GM06990 (cell line): ENCODE measurements around the gene ZBTB25.

ENCODE experiments used
- DNase-seq: peaks from one replicate; pipeline ENCODE4 v3.0.0-alpha.2; 2011; ENCODE audit not compliant: insufficient read length; ENCODE audit errors: extremely low read depth
- H3K27me3 ChIP-seq: replicated peaks from 2 replicates; pipeline ENCODE4 v1.6.0; 2011; ENCODE audit warnings: low read length; ENCODE audit not compliant: control insufficient read depth, insufficient read depth
- H3K36me3 ChIP-seq: 2 replicates; pipeline ENCODE4 v1.5.1; 2011; ENCODE audit warnings: low read length; ENCODE audit not compliant: control insufficient read depth, insufficient read depth
- H3K4me3 ChIP-seq: replicated peaks from 2 replicates; pipeline ENCODE4 v1.5.1; 2011; ENCODE audit warnings: low read depth, mild to moderate bottlenecking, control low read depth, low read length
- TF ChIP-seq, protein P1 (sequence below): IDR thresholded peaks from 2 replicates; pipeline ENCODE4 v1.5.1; 2011; ENCODE audit warnings: low read length, control low read depth, mild to moderate bottlenecking, inconsistent platforms; ENCODE audit not compliant: insufficient read depth, poor library complexity, severe bottlenecking

The ZBTB25 gene

DNA sequence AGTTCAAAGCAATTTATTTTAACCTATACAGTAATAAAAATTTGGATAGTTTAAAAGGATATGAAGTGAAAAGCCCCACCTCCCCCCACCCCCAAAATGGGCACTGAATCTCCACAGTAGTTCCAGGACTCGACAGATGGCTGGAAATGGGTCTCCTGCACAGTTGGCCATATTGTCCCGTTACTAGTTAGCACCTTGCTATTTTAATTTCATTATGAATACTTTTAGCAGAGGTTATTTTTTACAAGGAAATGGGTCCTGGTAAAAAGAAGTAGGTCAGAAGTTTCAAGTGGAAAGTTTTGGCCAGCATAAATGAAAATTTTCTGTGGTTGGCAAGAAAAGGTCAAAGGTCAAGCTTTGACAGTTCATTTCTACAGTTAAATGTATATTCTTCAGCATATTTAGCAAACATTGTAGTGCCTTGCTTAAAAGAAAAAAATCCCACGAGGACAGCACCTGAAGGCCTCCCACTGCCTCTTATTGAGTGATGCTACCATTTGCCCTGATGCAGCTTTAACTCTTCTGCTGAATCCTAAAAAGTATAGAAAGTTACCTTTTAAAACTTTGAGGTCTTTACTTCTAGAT lies 87.2 kb downstream of the ZBTB25 start:
- Histone ChIP-seq H3K36me3 (peaks cover 25% of the 10 kb centered on the region), H3K4me3 (no peak overlapping the region), H3K27me3 (no peaks in the 10 kb centered on the region)
- DNase-seq = no peak
- TF ChIP-seq, protein P1, sequence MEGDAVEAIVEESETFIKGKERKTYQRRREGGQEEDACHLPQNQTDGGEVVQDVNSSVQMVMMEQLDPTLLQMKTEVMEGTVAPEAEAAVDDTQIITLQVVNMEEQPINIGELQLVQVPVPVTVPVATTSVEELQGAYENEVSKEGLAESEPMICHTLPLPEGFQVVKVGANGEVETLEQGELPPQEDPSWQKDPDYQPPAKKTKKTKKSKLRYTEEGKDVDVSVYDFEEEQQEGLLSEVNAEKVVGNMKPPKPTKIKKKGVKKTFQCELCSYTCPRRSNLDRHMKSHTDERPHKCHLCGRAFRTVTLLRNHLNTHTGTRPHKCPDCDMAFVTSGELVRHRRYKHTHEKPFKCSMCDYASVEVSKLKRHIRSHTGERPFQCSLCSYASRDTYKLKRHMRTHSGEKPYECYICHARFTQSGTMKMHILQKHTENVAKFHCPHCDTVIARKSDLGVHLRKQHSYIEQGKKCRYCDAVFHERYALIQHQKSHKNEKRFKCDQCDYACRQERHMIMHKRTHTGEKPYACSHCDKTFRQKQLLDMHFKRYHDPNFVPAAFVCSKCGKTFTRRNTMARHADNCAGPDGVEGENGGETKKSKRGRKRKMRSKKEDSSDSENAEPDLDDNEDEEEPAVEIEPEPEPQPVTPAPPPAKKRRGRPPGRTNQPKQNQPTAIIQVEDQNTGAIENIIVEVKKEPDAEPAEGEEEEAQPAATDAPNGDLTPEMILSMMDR = no peak

DNA sequence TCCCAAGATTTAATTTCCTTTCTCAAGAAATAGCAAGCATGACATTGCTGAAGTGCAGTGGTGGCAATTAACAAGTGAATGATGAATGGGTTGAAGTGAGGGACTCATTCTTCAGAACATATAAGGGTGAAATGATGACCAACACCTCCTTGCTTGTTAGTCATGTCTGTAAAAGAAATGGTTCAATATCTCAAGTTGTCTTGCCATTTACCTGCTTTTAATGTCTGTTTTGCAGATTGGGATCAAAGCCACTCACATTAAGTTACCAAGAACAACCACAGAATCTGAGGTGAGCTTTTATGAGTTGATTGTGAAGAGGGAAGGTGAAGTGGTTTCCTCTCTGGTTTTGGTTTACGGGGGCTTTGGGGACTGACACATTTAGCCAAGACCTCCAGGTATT lies 91.4 kb downstream of the ZBTB25 start:
- H3K36me3 ChIP-seq = peaks cover 11% of the 10 kb centered on the region
- DNase-seq = no peak
- TF ChIP-seq, protein P1 = no peak

DNA sequence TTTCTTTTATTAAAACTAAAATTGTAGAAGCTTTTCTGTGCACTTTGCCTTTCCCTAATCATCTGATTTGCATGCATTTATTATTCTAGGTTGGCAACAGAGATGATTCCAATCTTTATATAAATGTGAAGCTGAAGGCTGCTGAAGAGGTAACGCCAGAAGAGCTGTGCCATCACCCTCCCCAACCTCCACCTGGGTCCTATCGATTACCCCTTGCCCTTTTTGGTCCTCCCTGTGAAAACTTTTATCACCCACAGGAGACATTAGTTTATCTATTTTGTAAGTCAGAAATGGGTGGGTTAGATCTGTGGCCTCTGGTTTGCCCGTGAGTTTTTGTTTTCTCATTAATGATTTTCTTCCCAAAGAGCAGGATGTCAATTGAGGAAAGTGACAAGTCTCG lies 92.6 kb downstream of the ZBTB25 start:
- TF ChIP-seq, protein P1 = no peak
- no peak overlapping the region for H3K4me3 ChIP-seq
- peaks cover 8% of the 10 kb centered on the region for H3K36me3 ChIP-seq
- no peak for DNase-seq
- H3K27me3 ChIP-seq = no peaks in the 10 kb centered on the region

More for the DNA sequence above, 91.4 kb downstream of the ZBTB25 start:
- H3K27me3 ChIP-seq = no peaks in the 10 kb centered on the region
- H3K4me3 ChIP-seq = no peak overlapping the region

DNA sequence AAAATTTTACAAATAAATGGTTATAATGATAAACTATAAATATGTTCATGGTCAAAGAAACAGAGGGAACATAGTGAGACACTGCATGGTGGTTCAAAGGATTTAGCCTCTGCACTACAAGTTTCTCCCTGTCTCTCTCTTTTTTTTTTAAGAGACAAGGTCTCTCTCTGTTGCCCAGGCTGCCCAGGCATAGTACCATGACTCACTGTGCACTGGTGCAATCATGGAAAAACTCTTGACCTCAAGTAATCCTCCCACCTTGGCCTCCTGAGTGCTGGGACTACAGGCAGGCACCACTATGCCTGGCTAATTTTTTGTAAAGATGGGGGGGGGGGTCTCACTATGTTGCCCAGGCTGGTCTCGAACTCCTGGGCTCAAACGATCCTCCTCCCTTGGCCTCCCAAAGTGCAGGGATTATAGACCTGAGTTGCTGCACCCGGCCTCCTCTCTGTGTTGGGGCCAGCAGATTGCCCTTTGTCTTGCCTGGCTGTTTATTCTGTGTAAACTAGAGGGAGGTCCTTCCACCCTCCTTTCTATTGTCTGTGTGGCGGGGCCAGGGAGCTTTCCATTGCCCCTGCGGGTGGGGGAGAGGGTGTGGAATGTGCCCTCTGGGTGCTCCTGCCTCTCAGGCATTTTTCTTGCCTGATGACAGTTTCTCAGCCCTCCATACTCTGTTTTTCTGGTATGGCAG lies 93.4 kb downstream of the ZBTB25 start:
- no peak for DNase-seq
- Histone ChIP-seq H3K36me3 (peaks cover 5% of the 10 kb centered on the region), H3K27me3 (no peaks in the 10 kb centered on the region), H3K4me3 (no peak overlapping the region)
- TF ChIP-seq, protein P1 = no peak

DNA sequence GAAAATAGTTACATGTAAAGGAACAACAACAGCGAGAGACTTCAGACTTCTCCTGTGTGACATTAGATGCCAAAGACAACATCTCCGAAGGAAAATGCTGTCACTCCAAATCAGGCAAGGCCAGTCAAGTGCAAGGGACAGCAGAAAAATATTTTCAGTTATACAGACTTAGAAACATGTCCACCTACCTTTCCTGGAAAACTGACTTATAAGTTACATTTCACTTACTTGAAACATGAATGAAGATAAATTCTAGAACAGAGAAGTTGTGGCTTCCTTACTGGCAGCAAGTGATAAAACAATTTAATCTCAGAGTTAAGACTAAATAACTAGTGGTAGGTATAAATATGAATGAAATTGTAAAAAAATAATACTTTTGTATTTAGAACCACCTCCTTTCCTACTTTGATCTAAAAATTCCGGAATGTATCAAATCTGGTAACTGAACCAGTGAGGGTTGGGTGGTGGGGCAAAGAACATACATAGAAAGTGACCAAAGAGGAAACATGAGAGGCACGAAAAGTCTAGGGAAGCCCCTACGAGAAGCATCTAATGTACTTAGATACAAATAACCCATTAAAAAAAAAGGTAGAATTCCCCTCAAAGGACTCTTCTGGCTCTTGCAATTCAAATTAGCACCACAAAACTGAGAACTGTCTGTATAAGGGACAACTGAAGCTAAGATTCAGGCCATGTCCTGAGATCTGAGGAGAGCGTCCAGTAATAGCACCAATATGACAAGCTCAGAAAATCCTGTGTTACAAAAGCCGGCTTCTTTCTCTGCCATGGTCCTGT lies 94.3 kb downstream of the ZBTB25 start:
- H3K27me3 ChIP-seq = no peaks in the 10 kb centered on the region
- TF ChIP-seq, protein P1 = no peak
- H3K4me3 ChIP-seq = no peak overlapping the region; the same call in 1 of the 2 replicates
- peaks cover 5% of the 10 kb centered on the region for H3K36me3 ChIP-seq
- DNase-seq = peak; percentile 19
